NOMO-1 treated with DMSO at 0.1 percent for 48 hours (cell line): ENCODE data around the gene DHCR24.

ENCODE experiments used
- DNase-seq: peaks from one replicate; lab custom pipeline; 2025; ENCODE audit not compliant: unreplicated experiment; lab: John Stamatoyannopoulos, UW

DHCR24 gene

GRCh38 chr1:54865238-54866073 is 21.5 kb downstream of the DHCR24 start:
- no peak for DNase-seq

- DNase-seq, result no peak
Measured at GRCh38 chr1:54864460-54865208, 22.4 kb downstream of the DHCR24 start.

- DNase-seq, result no peak
Measured at GRCh38 chr1:54863267-54863665, 23.7 kb downstream of the DHCR24 start.

GRCh38 chr1:54861070-54861761 is 25.8 kb downstream of the DHCR24 start:
- no peak for DNase-seq

GRCh38 chr1:54859700-54860391 is 27.1 kb downstream of the DHCR24 start:
- DNase-seq, result no peak

- DNase-seq, result no peak
Measured at GRCh38 chr1:54857746-54858561, 29.0 kb downstream of the DHCR24 start.

- no peak for DNase-seq
Measured at GRCh38 chr1:54857141-54857540, 29.9 kb downstream of the DHCR24 start.

- no peak for DNase-seq
Measured at GRCh38 chr1:54854381-54855020, 32.5 kb downstream of the DHCR24 start.

- no peak for DNase-seq
Measured at GRCh38 chr1:54853793-54854370, 33.1 kb downstream of the DHCR24 start.

GRCh38 chr1:54853096-54853792 is 33.8 kb downstream of the DHCR24 start:
- DNase-seq, result no peak

GRCh38 chr1:54851936-54852524 is 35.0 kb downstream of the DHCR24 start:
- no peak for DNase-seq

- no peak for DNase-seq
Measured at GRCh38 chr1:54851406-54851805, 35.6 kb downstream of the DHCR24 start.

GRCh38 chr1:54850737-54851136 is 36.3 kb downstream of the DHCR24 start:
- no peak for DNase-seq

- DNase-seq, result no peak
Measured at GRCh38 chr1:54850069-54850730, 36.8 kb downstream of the DHCR24 start.

- DNase-seq, result no peak
Measured at GRCh38 chr1:54849219-54850068, 37.6 kb downstream of the DHCR24 start.

- DNase-seq, result no peak
Measured at GRCh38 chr1:54848134-54848948, 38.7 kb downstream of the DHCR24 start.
